HG03457 (cell line): ENCODE data around the gene ACP6.

Experiments
- ATAC-seq: cut with Tn5 transposase; IDR thresholded peaks from one replicate; pipeline ENCODE4 v1.9.1; 2021; ENCODE audit warnings: moderate number of reproducible peaks; ENCODE audit not compliant: unreplicated experiment

ACP6 gene

GRCh38 chr1:147652306-147652705, 18.0 kb downstream of the ACP6 start:
- ATAC-seq = no peak

GRCh38 chr1:147651466-147651865, 18.9 kb downstream of the ACP6 start:
- ATAC-seq = no peak

GRCh38 chr1:147648933-147649332, 21.4 kb downstream of the ACP6 start:
- ATAC-seq = no peak

- ATAC-seq = no peak
These were observed 22.3 kb downstream of the ACP6 start for GRCh38 chr1:147647796-147648633.

- no peak for ATAC-seq
These were observed 26.4 kb downstream of the ACP6 start for GRCh38 chr1:147643974-147644373.

- no peak for ATAC-seq
These were observed 28.4 kb downstream of the ACP6 start for GRCh38 chr1:147641695-147642592.

GRCh38 chr1:147641291-147641690, 29.0 kb downstream of the ACP6 start:
- ATAC-seq = no peak

GRCh38 chr1:147640553-147641165, 29.7 kb downstream of the ACP6 start:
- ATAC-seq = peak; percentile 87

- ATAC-seq = no peak
These were observed 34.0 kb downstream of the ACP6 start for GRCh38 chr1:147636314-147636713.

- no peak for ATAC-seq
These were observed 35.0 kb downstream of the ACP6 start for GRCh38 chr1:147635342-147635741.

- ATAC-seq = no peak
These were observed 35.7 kb downstream of the ACP6 start for GRCh38 chr1:147634645-147635044.

GRCh38 chr1:147633759-147634158, 36.6 kb downstream of the ACP6 start:
- no peak for ATAC-seq

GRCh38 chr1:147631839-147632238, 38.5 kb downstream of the ACP6 start:
- no peak for ATAC-seq

GRCh38 chr1:147630447-147630846, 39.9 kb downstream of the ACP6 start:
- no peak for ATAC-seq

- ATAC-seq = no peak
These were observed 40.3 kb downstream of the ACP6 start for GRCh38 chr1:147630022-147630421.

GRCh38 chr1:147628441-147628840, 41.9 kb downstream of the ACP6 start:
- no peak for ATAC-seq

- ATAC-seq = no peak
These were observed 42.8 kb downstream of the ACP6 start for GRCh38 chr1:147627435-147628110.

GRCh38 chr1:147626739-147627138, 43.6 kb downstream of the ACP6 start:
- no peak for ATAC-seq

GRCh38 chr1:147626291-147626690, 44.0 kb downstream of the ACP6 start:
- ATAC-seq = no peak

GRCh38 chr1:147625362-147625995, 44.8 kb downstream of the ACP6 start:
- ATAC-seq = no peak
